LNCaP clone FGC (cell line): ENCODE data around the gene ABHD2.

Source experiments
- DNase-seq: peaks from one replicate; pipeline ENCODE4 v3.0.0-alpha.2; 2011; ENCODE audit warnings: low read depth
- H3K4me3 ChIP-seq: 2 replicates; pipeline ENCODE4 v1.5.1; 2011; ENCODE audit warnings: mild to moderate bottlenecking, low read depth, low read length, control low read depth
- CTCF ChIP-seq: IDR thresholded peaks from 2 replicates; pipeline ENCODE4 v1.5.1; 2012; ENCODE audit warnings: mild to moderate bottlenecking; ENCODE audit not compliant: control insufficient read depth, insufficient read depth; ENCODE audit errors: extremely low read depth

Gene ABHD2

GRCh38 chr15:89101302-89102193, 13.3 kb downstream of the ABHD2 start:
- no peak for DNase-seq
- TF ChIP-seq CTCF: no peak
- H3K4me3 ChIP-seq: no peak overlapping the region

- no peak overlapping the region for H3K4me3 ChIP-seq
- no peak for TF ChIP-seq CTCF
- DNase-seq: no peak
Observed at GRCh38 chr15:89103481-89104171, 15.4 kb downstream of the ABHD2 start.

- no peak for TF ChIP-seq CTCF
- no peak overlapping the region for H3K4me3 ChIP-seq
- DNase-seq: no peak
Observed at GRCh38 chr15:89104172-89104564, 15.9 kb downstream of the ABHD2 start.

- no peak overlapping the region for H3K4me3 ChIP-seq
- no peak for DNase-seq
- TF ChIP-seq CTCF: no peak
Observed at GRCh38 chr15:89105147-89105546, 16.9 kb downstream of the ABHD2 start.

- DNase-seq: no peak
- no peak for TF ChIP-seq CTCF
- no peak overlapping the region for H3K4me3 ChIP-seq
Observed at GRCh38 chr15:89106200-89106599, 17.9 kb downstream of the ABHD2 start.

- TF ChIP-seq CTCF: no peak
- no peak for DNase-seq
- no peak overlapping the region for H3K4me3 ChIP-seq
Observed at GRCh38 chr15:89107984-89108383, 19.7 kb downstream of the ABHD2 start.
